CD14-positive monocyte (primary cell): Measurements from ENCODE around the gene GNB4. TPM values are rescaled to one million over a fixed set of nuclear protein-coding genes. Genes with fewer than 3 reads are reported as not detected.

ENCODE experiments used
- DNase-seq, 3 donors: peaks; one replicate each; pipeline ENCODE4 v3.0.0-alpha.2; 2011 to 2022
- H2AFZ ChIP-seq: 2 replicates; pipeline ENCODE4 v1.6.0; 2012; ENCODE audit warnings: mild to moderate bottlenecking, low read depth, low read length, inconsistent platforms; ENCODE audit not compliant: insufficient read depth, poor library complexity, severe bottlenecking
- H3K27ac ChIP-seq, 2 donors: 1 replicate in 1 of 2; 2 replicates in 1 of 2; pipeline ENCODE4 v1.5.1; 2012 to 2013; ENCODE audit warnings: low read length in 2 of 2, control low read depth in 1 of 2, inconsistent platforms in 1 of 2, low read depth in 1 of 2, mild to moderate bottlenecking in 1 of 2
- H3K27me3 ChIP-seq, 2 donors: one replicate each; pipeline versions ENCODE4 v1.6.0 to v1.6.1; 2011 to 2013; ENCODE audit warnings: low read length in 2 of 2; ENCODE audit not compliant: control insufficient read depth in 2 of 2, insufficient read depth in 2 of 2
- H3K36me3 ChIP-seq, 2 donors: replicated peaks in 1 of 2; 1 replicate in 1 of 2; 2 replicates in 1 of 2; pipeline versions ENCODE4 v1.5.1 to v1.6.1; 2012 to 2013; ENCODE audit warnings: low read length in 2 of 2, control low read depth in 1 of 2, inconsistent platforms in 1 of 2, mild to moderate bottlenecking in 1 of 2; ENCODE audit not compliant: insufficient read depth in 2 of 2, control insufficient read depth in 1 of 2
- H3K4me1 ChIP-seq, 2 donors: 1 replicate in 1 of 2; 2 replicates in 1 of 2; pipeline versions ENCODE4 v1.5.1 to v1.6.1; 2012 to 2013; ENCODE audit warnings: low read length in 2 of 2, control low read depth in 1 of 2, inconsistent platforms in 1 of 2, mild to moderate bottlenecking in 1 of 2, moderate library complexity in 1 of 2; ENCODE audit not compliant: insufficient read depth in 2 of 2, control insufficient read depth in 1 of 2
- H3K4me2 ChIP-seq: replicated peaks from 2 replicates; pipeline ENCODE3; 2012; ENCODE audit warnings: low read length, moderate library complexity, mild to moderate bottlenecking; ENCODE audit not compliant: poor library complexity, severe bottlenecking; ENCODE audit errors: extremely low read depth
- H3K4me3 ChIP-seq, 3 experiments: fragments of 200-600 bp in 1 of 3; sonication (generic) in 1 of 3; replicated peaks in 1 of 3; 1 replicate in 2 of 3; 2 replicates in 1 of 3; pipeline ENCODE4 v1.5.1; 2011 to 2013; ENCODE audit warnings: low read length in 3 of 3, mild to moderate bottlenecking in 3 of 3, control low read depth in 2 of 3, low read depth in 2 of 3, inconsistent platforms in 1 of 3, moderate library complexity in 1 of 3
- H3K79me2 ChIP-seq: 2 replicates; pipeline ENCODE4 v1.6.0; 2012; ENCODE audit warnings: mild to moderate bottlenecking, control low read depth, inconsistent platforms, low read length, moderate library complexity; ENCODE audit not compliant: insufficient read depth
- H3K9ac ChIP-seq: 2 replicates; pipeline ENCODE4 v1.6.0; 2017; ENCODE audit warnings: low read length, mild to moderate bottlenecking; ENCODE audit not compliant: insufficient read depth, poor library complexity, severe bottlenecking
- H3K9me3 ChIP-seq, 2 donors: replicated peaks in 1 of 2; 1 replicate in 1 of 2; 2 replicates in 1 of 2; pipeline versions ENCODE4 v1.5.1 to v1.6.1; 2012 to 2013; ENCODE audit warnings: low read length in 2 of 2, control low read depth in 1 of 2; ENCODE audit not compliant: control insufficient read depth in 1 of 2, insufficient read depth in 1 of 2
- H4K20me1 ChIP-seq: 2 replicates; pipeline ENCODE4 v1.6.0; 2012; ENCODE audit warnings: mild to moderate bottlenecking, low read length, control low read depth, moderate library complexity; ENCODE audit not compliant: insufficient read depth
- H3K27ac Mint-ChIP-seq, 7 donors: one replicate each; pipeline ENCODE4 v1.8.0; 2020; ENCODE audit warnings: mild to moderate bottlenecking in 7 of 7, mixed read lengths in 7 of 7, moderate library complexity in 6 of 7, inconsistent platforms in 2 of 7
- H3K27me3 Mint-ChIP-seq, 3 donors: one replicate each; pipeline ENCODE4 v1.8.0; 2021 to 2022; ENCODE audit warnings: low read depth in 3 of 3, mild to moderate bottlenecking in 3 of 3, mixed read lengths in 3 of 3, moderate library complexity in 3 of 3, inconsistent platforms in 1 of 3
- H3K36me3 Mint-ChIP-seq, 2 donors: one replicate each; pipeline ENCODE4 v1.8.0; 2020; ENCODE audit warnings: mixed read lengths in 2 of 2, inconsistent platforms in 1 of 2, mild to moderate bottlenecking in 1 of 2
- H3K4me1 Mint-ChIP-seq: one replicate; pipeline ENCODE4 v1.8.0; 2020; ENCODE audit warnings: mild to moderate bottlenecking, mixed read lengths
- H3K4me3 Mint-ChIP-seq, 2 donors: one replicate each; pipeline ENCODE4 v1.8.0; 2020; ENCODE audit warnings: mild to moderate bottlenecking in 2 of 2, mixed read lengths in 2 of 2, moderate library complexity in 1 of 2
- H3K9me3 Mint-ChIP-seq, 7 donors: one replicate each; pipeline ENCODE4 v1.8.0; 2020 to 2022; ENCODE audit warnings: mixed read lengths in 7 of 7, mild to moderate bottlenecking in 6 of 7, moderate library complexity in 6 of 7, inconsistent platforms in 2 of 7
- CTCF ChIP-seq: fragments of 200-600 bp; IDR thresholded peaks from one replicate; pipeline ENCODE4 v1.8.0; 2022; ENCODE audit warnings: antibody characterized with exemption, mild to moderate bottlenecking
- WGBS: methylation state at CpG from one replicate; pipeline ENCODE4 v1.1.5; 2013; ENCODE audit warnings: missing lambda C conversion rate; ENCODE audit not compliant: insufficient coverage; 5-methylcytosine and 5-hydroxymethylcytosine counted together
- intact Hi-C, 2 donors: fragments of 100-400 bp; cut with micrococcal nuclease; formaldehyde crosslinking; loops; one replicate each; pipeline versions ENCODE4 v1.15.0 to v1.15.1; 2023
- polyA plus RNA-seq, 3 donors: library from polyadenylated mRNA; depleted of rRNA in 1 of 3; unstranded in 2 of 3; stranded (reverse) in 1 of 3; fragments of 300-500 nt in 2 of 3; fragments of >200 nt in 1 of 3; fragmentation: Illumina TruSeq in 2 of 3; gene quantifications; 1 replicate in 2 of 3; 2 replicates in 1 of 3; pipeline ENCODE4 v1.2.3, GENCODE V29; 2012 to 2021

The GNB4 gene
- polyA plus RNA-seq, 3 donors: 15.4 to 65.1 (median 63.5) TPM

GRCh38 chr3:179438841-179439240, 12.4 kb downstream of the GNB4 start:
- Mint-ChIP-seq H3K27me3 (peaks cover 0 to 2% (median 0%) of the 10 kb centered on the region in 3 donors), H3K36me3 (peaks cover 6 to 12% of the 10 kb centered on the region in 2 donors)
- no peak for DNase-seq

GRCh38 chr3:179436517-179436916, 14.8 kb downstream of the GNB4 start:
- Histone ChIP-seq H3K9me3 (no peaks in the 10 kb centered on the region), H2AFZ (no peak overlapping the region), H3K4me3 (peak overlapping the region in 1 of 3 experiments; percentile 18), H3K4me1 (peaks cover 45 to 52% of the 10 kb centered on the region in 2 donors), H3K9ac (peak overlapping the region; percentile 15), H4K20me1 (peaks cover 91% of the 10 kb centered on the region), H3K36me3 (peaks cover 0 to 3% of the 10 kb centered on the region in 2 donors), H3K27ac (peak overlapping the region in 1 of 2 donors; percentile 70), H3K27me3 (no peaks in the 10 kb centered on the region), H3K4me2 (peak overlapping the region; percentile 17), H3K79me2 (peaks cover 94% of the 10 kb centered on the region)
- peak overlapping the region in 5 of 7 donors; percentile 71 to 89 (median 77) for H3K27ac Mint-ChIP-seq
- no peak overlapping the region for H3K4me3 Mint-ChIP-seq
- H3K9me3 Mint-ChIP-seq: no peaks in the 10 kb centered on the region
- H3K27me3 Mint-ChIP-seq: peaks cover 0 to 2% (median 0%) of the 10 kb centered on the region in 3 donors
- peaks cover 67% of the 10 kb centered on the region for H3K4me1 Mint-ChIP-seq
- DNase-seq: peak in 2 of 3 donors; percentile 9 to 18
- H3K36me3 Mint-ChIP-seq: peaks cover 1 to 4% of the 10 kb centered on the region in 2 donors
- WGBS: no CpG with 5 or more reads among the region's 3 CpGs
- intact Hi-C loops: no loop called here
- TF ChIP-seq CTCF: no peak

More at GRCh38 chr3:179438841-179439240, 12.4 kb downstream of the GNB4 start:
- Histone ChIP-seq H3K9ac (no peak overlapping the region), H2AFZ (no peak overlapping the region), H3K27me3 (no peaks in the 10 kb centered on the region), H4K20me1 (peaks cover 89% of the 10 kb centered on the region), H3K36me3 (peaks cover 0 to 3% of the 10 kb centered on the region in 2 donors), H3K4me1 (peaks cover 31 to 32% of the 10 kb centered on the region in 2 donors), H3K27ac (peak overlapping the region in 1 of 2 donors; percentile 70), H3K79me2 (peaks cover 97% of the 10 kb centered on the region), H3K4me2 (no peak overlapping the region), H3K9me3 (no peaks in the 10 kb centered on the region), H3K4me3 (no peak overlapping the region)
- Mint-ChIP-seq H3K9me3 (no peaks in the 10 kb centered on the region), H3K4me1 (peaks cover 44% of the 10 kb centered on the region), H3K4me3 (no peak overlapping the region), H3K27ac (peak overlapping the region; percentile 26 to 89 (median 76))
- WGBS: no CpG with 5 or more reads among the region's 5 CpGs
- TF ChIP-seq CTCF: no peak
- intact Hi-C loops: no loop called here
